Measurements from ENCODE around the gene KRTAP4-11. TPM values are rescaled to one million over a fixed set of nuclear protein-coding genes. Genes with fewer than 3 reads are reported as not detected.
"Not testable (repeated sequence)": the region's sequence is repeated elsewhere in the genome, so short reads cannot be mapped to it uniquely, and the experiment has no call there.

KRTAP4-11 gene
- total RNA-seq, 1 donor from 2014 or later, result not detected

DNA sequence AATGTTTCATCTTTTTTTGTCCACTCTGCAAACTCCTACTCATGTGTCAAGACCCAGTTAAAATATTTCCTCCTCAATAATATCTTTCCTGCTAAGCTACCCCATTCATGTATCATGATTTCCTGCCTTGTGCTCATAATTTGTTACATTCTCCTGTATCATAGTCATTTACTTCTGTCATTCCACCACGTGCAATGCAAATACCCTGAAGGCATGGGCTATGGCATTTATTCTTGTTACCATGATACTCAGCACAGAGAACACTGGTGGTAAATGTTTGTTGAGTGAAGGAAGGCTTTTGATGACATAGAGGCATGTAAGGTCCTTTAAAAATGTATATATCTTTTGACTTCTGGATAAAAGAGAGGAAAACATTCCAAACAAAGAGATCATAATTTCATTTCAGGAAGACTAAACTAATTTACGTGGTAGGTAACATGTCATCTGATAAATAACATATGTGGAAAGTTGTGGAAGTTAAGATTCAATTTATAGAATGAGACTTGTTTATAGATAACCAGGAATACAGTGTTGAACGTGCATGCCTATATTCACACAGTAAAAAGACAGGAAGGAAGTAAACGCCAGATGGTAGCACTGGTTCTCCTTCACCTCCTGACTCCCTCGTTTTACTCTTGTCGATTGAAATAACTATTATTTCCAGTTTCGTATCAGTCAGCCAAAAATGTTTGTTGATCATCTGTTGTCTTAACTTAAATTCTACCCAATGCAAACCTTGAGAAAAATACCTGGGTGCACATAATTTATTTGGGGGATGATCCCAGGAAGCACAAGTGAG is 18.3 kb downstream of the KRTAP4-11 start:
- intact Hi-C loops (cut with DNase I); ATAC-seq; DNase-seq (ENCODE audit: missing footprints): not testable (repeated sequence)

DNA sequence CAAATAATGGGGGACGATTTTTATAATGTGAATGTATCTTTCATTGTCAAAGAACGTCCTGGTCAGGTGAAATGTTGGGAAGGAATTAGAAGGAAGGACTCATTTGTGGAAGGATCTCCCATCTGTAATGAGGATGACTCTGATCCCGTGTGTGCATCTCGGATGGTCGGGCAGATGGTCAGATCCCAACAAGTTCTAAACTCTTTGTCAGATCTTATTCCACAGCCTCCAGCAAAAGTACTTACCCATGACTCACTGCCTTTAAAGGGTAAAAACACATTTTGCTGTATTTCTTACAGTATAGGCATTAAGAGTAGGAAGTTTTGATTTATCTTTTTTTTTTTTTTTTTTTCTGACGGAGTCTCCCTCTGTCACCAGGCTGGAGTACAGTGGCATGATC is 19.7 kb downstream of the KRTAP4-11 start:
- no peak for ATAC-seq
- intact Hi-C loops (cut with DNase I), result no loop called here
- no peak for DNase-seq (ENCODE audit: missing footprints)

DNA sequence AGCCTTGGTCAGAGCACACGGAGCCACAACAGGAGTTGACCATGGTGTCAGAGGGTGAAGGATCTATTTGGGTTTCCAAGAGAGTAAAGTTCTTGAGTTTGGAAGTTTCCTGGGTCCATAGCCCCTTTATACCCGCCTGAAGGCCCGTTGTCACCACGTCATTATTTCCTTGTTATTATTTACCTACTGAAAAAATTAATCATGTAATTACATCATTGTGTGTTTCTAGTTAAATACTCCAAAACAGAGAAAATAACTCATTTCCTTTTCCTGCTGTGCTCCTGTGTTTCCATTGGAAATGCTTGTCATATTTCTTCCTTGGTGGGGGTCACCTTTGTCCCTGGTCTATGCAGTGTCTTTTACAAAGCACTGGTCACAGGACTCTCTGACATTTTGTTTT is 20.1 kb downstream of the KRTAP4-11 start, which contains the start of gene KRTAP4-8:
Gene KRTAP4-8, minus strand, starts transcription at position 101 of the 400 bp plus-strand sequence. Its CDS starts 58 bp downstream, at position 43.
- intact Hi-C loops (cut with DNase I), result no loop called here

DNA sequence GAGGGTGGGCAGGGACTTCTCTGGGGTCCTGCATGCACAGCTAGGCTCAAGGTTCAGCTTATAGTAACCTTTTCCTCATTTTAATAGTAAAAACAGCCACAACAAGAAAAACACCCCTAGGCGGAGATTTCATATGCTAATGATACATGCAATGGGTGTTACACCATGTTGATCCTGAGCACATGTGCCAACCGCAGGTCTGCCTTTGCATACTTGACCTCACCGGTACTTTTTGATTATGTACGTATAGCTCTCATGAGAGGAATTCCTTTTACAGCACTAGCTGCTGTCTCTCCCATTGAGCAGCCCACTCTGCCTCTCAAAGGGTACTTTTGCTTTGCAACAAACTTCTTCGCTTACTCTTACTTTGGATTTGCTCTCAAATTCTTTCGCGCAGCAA is 22.1 kb downstream of the KRTAP4-11 start:
- no peak for ATAC-seq
- intact Hi-C loops (cut with DNase I), result no loop called here
- DNase-seq (ENCODE audit: missing footprints), result no peak

More for the DNA sequence above, 20.1 kb downstream of the KRTAP4-11 start, which contains the start of gene KRTAP4-8:
- DNase-seq (ENCODE audit: missing footprints) (no peak), ATAC-seq (no peak)

DNA sequence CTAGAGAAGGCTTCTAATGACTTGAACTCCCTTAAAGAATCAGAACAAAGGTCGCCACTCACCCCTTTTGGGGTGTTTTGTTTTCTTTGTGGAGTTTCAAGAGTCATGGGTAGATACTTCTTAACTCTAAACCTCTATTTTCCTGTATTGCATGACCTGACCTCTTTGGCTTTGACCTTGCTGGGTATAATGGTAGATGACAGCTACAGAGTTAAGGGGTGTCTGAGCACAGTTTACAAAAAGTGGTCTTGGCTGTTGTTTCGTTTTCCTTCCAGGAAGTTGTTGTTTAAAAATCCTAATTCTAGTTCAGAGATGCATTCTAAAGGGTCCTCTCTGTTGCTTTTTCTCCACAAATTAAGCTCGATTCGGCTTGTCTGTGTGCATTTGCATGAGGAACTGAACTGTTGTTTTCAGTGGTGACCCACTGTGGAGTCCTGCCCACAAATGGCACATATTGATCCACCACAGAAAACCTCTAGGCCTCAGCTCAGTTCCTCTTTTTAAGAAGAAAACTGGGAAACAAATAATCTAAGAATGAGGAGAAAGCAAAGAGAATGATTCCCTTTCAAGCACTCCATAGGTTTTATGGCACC is 29.3 kb downstream of the KRTAP4-11 start:
- intact Hi-C loops (cut with DNase I); DNase-seq (ENCODE audit: missing footprints); ATAC-seq: not testable (repeated sequence)

DNA sequence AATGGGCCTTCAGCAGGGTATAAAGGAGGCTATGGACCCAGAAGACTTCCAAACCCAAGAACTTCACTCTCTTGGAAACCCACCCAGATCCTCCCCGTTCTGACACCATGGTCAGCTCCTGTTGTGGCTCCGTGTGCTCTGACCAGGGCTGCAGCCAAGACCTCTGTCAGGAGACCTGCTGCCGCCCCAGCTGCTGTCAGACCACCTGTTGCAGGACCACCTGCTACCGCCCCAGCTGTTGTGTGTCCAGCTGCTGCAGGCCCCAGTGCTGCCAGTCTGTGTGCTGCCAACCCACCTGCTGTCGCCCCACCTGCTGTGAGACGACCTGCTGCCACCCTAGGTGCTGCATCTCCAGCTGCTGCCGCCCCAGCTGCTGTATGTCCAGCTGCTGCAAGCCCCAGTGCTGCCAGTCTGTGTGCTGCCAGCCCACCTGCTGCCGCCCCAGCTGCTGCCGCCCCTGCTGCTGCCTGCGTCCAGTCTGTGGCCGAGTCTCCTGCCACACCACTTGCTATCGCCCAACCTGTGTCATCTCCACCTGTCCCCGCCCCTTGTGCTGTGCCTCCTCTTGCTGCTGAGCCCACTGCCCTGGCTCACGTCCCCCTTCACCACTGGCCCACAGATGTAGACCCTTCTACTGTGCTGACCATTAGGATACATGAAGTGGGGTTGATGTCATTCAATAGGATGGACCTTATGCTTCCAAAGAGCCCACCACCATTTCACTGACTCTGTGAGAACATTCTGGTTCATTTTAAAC is 33.9 kb downstream of the KRTAP4-11 start, which contains the start of gene KRTAP4-7:
Gene KRTAP4-7, plus strand, starts transcription at position 51 of the 757 bp plus-strand sequence. Its CDS starts 57 bp downstream, at position 108.
- ATAC-seq; intact Hi-C loops (cut with DNase I); DNase-seq (ENCODE audit: missing footprints): not testable (repeated sequence)

DNA sequence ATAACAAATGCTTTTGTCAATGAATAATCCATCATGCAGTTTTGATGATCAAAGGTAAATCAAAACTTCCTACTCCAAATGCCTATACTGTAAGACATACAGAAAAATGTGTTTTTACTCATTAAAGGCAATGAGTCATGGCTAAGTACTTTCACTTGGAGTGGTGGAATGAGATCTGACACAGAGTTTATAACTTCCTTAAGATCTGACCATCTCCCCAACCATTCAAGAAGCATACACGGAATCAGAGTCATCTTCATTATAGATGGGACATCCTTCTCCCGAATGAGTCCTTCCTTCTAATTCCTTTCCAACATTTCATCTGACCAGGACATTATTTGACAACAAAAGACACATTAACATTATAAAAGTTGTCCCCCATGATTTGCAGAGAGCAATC is 34.7 kb downstream of the KRTAP4-11 start:
- ATAC-seq; intact Hi-C loops (cut with DNase I); DNase-seq (ENCODE audit: missing footprints): not testable (repeated sequence)

DNA sequence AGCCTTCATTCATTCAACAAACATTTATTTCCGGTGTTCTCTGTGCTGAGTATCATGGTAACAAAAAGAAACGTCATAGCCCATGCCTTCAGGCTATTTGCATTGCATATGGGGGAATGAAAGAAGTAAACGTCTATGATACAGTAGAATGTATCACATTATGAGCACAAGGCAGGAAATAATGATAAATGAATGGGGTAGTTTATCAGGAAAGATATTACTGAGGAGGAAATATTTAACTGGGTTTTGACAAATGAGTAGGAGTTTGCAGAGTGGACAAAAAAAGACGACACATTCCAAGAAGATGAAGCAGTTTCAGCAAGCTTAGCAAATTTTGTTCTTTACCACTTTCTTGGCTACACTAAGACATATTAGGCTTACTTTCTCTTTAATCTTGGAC is 35.5 kb downstream of the KRTAP4-11 start:
- intact Hi-C loops (cut with DNase I), result no loop called here
- DNase-seq (ENCODE audit: missing footprints) (no peak), ATAC-seq (no peak)

DNA sequence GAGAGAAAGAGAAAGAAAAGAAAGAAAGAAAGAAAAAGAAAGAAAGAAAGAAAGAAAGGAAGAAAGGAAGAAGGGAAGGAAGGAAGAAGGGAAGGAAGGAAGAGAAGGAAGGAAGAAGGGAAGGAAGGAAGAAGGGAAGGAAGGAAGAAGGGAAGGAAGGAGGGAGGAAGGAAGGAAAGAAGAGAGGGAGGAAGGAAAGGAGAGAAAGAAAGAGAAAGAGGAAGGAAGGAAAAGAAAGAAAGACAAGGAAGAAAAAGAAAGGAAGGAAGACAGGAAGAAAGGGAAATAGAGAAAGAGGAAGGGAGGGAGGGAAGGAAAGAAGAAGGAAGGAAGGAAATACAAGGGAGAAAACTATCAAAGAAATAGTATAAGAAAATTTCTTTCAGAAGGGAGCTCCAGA is 41.4 kb downstream of the KRTAP4-11 start:
- intact Hi-C loops (cut with DNase I), result no loop called here

DNA sequence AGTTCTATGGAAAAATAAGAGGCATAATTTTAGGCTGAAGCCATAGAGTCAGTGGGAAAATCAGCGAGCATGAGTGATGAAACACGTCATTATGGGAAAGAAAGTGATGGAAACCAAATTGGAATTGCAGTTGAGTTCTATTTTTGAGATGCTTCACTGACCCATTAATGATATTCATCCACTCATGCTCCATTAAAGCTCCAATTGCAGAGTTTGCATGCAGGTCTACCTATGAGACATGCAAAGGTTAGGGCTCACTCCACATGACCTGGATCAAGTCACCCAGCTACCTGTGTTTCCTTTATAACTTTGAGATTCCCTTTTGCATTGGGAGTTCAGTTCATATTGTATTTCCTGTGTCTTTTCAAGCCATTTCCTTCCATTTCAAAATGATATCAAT is 44.5 kb downstream of the KRTAP4-11 start:
- DNase-seq (ENCODE audit: missing footprints), result no peak
- intact Hi-C loops (cut with DNase I), result no loop called here
- ATAC-seq, result no peak

More for the DNA sequence above, 41.4 kb downstream of the KRTAP4-11 start:
- DNase-seq (ENCODE audit: missing footprints), result no peak
- no peak for ATAC-seq

DNA sequence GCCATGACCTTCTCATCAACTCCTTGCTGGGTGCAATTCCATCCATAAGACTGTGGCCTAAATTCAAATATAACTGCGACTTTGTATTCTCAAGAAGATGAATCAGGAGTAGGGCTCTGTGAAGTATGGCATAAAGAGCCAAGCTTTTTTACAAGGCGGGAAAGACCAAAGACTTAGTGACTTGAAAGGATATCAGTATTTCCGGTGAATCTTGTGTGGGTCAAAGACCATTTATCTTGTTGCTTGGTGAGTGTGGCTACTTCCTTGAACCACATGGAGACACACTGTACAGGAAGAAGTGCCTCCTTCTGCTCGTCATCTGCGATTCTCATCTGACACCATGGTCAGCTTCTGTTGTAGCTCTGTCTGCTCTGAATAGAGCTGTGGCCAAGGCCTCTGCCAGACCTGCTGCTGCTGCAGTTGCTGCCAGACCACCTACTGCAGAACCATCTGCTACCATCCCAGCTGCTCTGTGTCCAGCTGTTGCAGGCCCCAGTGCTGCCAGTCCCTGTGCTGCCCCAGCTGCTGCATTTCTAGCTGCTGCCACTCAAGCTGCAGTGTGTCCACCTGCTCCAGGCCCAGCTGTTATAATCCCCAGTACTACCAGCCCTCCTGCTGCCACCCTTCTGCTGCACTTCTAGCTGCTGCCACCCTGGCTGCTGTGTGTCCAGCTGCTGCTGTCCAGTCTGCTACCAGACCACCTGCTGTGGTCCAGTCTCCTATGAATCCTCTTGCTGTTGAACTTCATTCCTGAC is 46.4 kb downstream of the KRTAP4-11 start:
- DNase-seq (ENCODE audit: missing footprints), result no peak
- ATAC-seq, result no peak
- intact Hi-C loops (cut with DNase I), result no loop called here

DNA sequence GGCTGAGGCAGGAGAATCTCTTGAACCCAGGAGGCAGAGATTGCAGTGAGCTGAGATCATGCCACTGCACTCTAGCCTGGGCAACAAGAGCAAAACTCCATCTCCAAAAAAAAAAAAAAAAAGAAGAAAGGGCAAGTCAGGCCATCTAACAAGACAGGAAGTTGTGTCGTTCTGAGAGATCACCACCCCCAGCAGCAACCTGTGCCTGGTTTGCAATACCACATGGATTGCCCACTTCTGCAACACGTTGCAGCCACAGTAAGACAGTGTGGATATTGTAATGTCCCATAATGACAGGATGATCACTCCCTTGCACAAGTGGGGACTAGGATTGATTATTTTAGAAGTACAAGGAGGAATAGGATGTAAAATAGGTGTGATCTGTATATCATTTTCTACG is 49.1 kb downstream of the KRTAP4-11 start:
- DNase-seq (ENCODE audit: missing footprints) (no peak), ATAC-seq (no peak)
- intact Hi-C loops (cut with DNase I), result no loop called here

DNA sequence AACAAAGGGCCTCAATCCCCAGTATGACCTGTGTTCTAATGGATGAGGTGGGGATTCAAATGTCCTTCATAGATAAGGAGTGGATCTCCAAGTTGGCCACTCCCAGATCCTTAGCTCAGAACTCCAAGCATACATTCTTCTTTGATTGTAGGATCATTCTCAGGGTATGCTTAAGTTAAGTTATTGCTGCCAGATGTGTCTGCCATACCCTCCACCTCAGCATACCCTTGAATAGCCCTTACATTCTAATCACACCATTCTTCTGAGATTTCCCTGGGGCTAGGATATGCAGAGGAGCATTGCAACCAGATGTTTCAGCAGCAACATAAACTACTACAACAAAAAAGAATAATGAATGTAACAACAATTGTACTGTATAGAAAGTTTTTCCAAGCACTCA is 50.9 kb downstream of the KRTAP4-11 start:
- ATAC-seq (no peak), DNase-seq (ENCODE audit: missing footprints) (no peak)
- intact Hi-C loops (cut with DNase I), result no loop called here

Other genes with a start within 250 kb of the KRTAP4-11 start
- gene KRT20, start 233.1 kb downstream of the KRTAP4-11 start, total RNA-seq, result not detected
- gene KRT23, start 180.7 kb downstream of the KRTAP4-11 start, total RNA-seq, result 0.16 TPM
- not detected for gene KRT39, start 151.4 kb downstream of the KRTAP4-11 start, total RNA-seq
- gene KRT40, start 134.0 kb downstream of the KRTAP4-11 start, total RNA-seq, result not detected
- gene KRTAP3-3, start 124.2 kb downstream of the KRTAP4-11 start, total RNA-seq, result not detected
- gene KRTAP3-2, start 118.5 kb downstream of the KRTAP4-11 start, total RNA-seq, result not detected
- gene KRTAP3-1, start 109.2 kb downstream of the KRTAP4-11 start, total RNA-seq, result not detected
- not detected for gene KRTAP1-5, start 91.2 kb downstream of the KRTAP4-11 start, total RNA-seq
- not detected for gene KRTAP1-4, start 88.2 kb downstream of the KRTAP4-11 start, total RNA-seq
- gene KRTAP1-3, start 83.5 kb downstream of the KRTAP4-11 start, total RNA-seq, result not detected
- gene KRTAP1-1, start 76.9 kb downstream of the KRTAP4-11 start, total RNA-seq, result not detected
- not detected for gene KRTAP2-1, start 71.1 kb downstream of the KRTAP4-11 start, total RNA-seq
- not detected for gene KRTAP2-2, start 63.1 kb downstream of the KRTAP4-11 start, total RNA-seq
- gene KRTAP2-3, start 58.3 kb downstream of the KRTAP4-11 start, total RNA-seq, result not detected
- not detected for gene KRTAP2-4, start 52.5 kb downstream of the KRTAP4-11 start, total RNA-seq
- gene KRTAP4-7, start 34.2 kb downstream of the KRTAP4-11 start, total RNA-seq, result not detected
- not detected for gene KRTAP4-8, start 20.2 kb downstream of the KRTAP4-11 start, total RNA-seq
- gene KRTAP4-16, start 16.2 kb downstream of the KRTAP4-11 start, total RNA-seq, result not detected
- not detected for gene KRTAP4-9, start 13.0 kb downstream of the KRTAP4-11 start, total RNA-seq
- gene KRTAP4-12, start 5.8 kb upstream of the KRTAP4-11 start, total RNA-seq, result not detected
- gene KRTAP4-6, start 22.2 kb upstream of the KRTAP4-11 start, total RNA-seq, result not detected
- gene KRTAP4-5, start 31.5 kb upstream of the KRTAP4-11 start, total RNA-seq, result not detected
- gene KRTAP4-4, start 42.4 kb upstream of the KRTAP4-11 start, total RNA-seq, result not detected
- gene KRTAP4-3, start 49.8 kb upstream of the KRTAP4-11 start, total RNA-seq, result not detected
- not detected for gene KRTAP4-2, start 59.8 kb upstream of the KRTAP4-11 start, total RNA-seq
- gene KRTAP4-1, start 66.5 kb upstream of the KRTAP4-11 start, total RNA-seq, result not detected
- gene KRTAP9-1, start 71.5 kb upstream of the KRTAP4-11 start, total RNA-seq, result not detected
- gene KRTAP9-2, start 108.3 kb upstream of the KRTAP4-11 start, total RNA-seq, result not detected
- not detected for gene KRTAP9-3, start 114.1 kb upstream of the KRTAP4-11 start, total RNA-seq
- not detected for gene KRTAP9-8, start 119.6 kb upstream of the KRTAP4-11 start, total RNA-seq
- not detected for gene KRTAP9-4, start 131.3 kb upstream of the KRTAP4-11 start, total RNA-seq
- not detected for gene KRTAP9-9, start 137.0 kb upstream of the KRTAP4-11 start, total RNA-seq
- gene KRTAP9-6, start 147.0 kb upstream of the KRTAP4-11 start, total RNA-seq, result not detected
- not detected for gene KRTAP9-7, start 157.3 kb upstream of the KRTAP4-11 start, total RNA-seq
- gene KRTAP29-1, start 184.5 kb upstream of the KRTAP4-11 start, total RNA-seq, result not detected
- not detected for gene KRTAP16-1, start 190.9 kb upstream of the KRTAP4-11 start, total RNA-seq
- not detected for gene KRTAP17-1, start 197.3 kb upstream of the KRTAP4-11 start, total RNA-seq
- not detected for gene KRT33A, start 232.5 kb upstream of the KRTAP4-11 start, total RNA-seq